SU-DHL-6 (cell line): ENCODE results near the gene PITPNM3.

Experiments used
- H2AFZ ChIP-seq: fragments of 200-600 bp; sonication (generic); 2 replicates; pipeline ENCODE4 v1.6.1; 2014; ENCODE audit warnings: low read depth, mild to moderate bottlenecking, moderate library complexity, mixed read lengths, antibody characterized with exemption, low read length; ENCODE audit not compliant: severe bottlenecking
- H3F3A ChIP-seq: fragments of 200-600 bp; shearing (Covaris generic); 2 replicates; pipeline ENCODE4 v1.6.0; 2016; ENCODE audit warnings: antibody characterized with exemption, mild to moderate bottlenecking; ENCODE audit not compliant: insufficient read depth
- H3K27ac ChIP-seq: fragments of 200-600 bp; sonication (generic); 2 replicates; pipeline ENCODE4 v1.5.1; 2016; ENCODE audit warnings: low read depth, mild to moderate bottlenecking, low read length, moderate library complexity, mixed read lengths
- H3K27me3 ChIP-seq: fragments of 200-600 bp; sonication (generic), shearing (Covaris generic); 2 replicates; pipeline ENCODE4 v1.6.0; 2014; ENCODE audit warnings: mild to moderate bottlenecking, low read length
- H3K36me3 ChIP-seq: fragments of 200-600 bp; sonication (generic); 2 replicates; pipeline ENCODE4 v1.6.1; 2014; ENCODE audit warnings: mild to moderate bottlenecking, low read length, mixed read lengths
- H3K4me2 ChIP-seq: fragments of 300-600, 200-600 bp; shearing (Covaris generic), sonication (generic); 2 replicates; pipeline ENCODE4 v1.6.0; 2014; ENCODE audit warnings: low read length, low read depth, mild to moderate bottlenecking; ENCODE audit not compliant: poor library complexity, severe bottlenecking
- H3K4me3 ChIP-seq: fragments of 200-600 bp; sonication (generic); 2 replicates; pipeline ENCODE4 v1.5.1; 2014; ENCODE audit warnings: antibody characterized with exemption, low read length, mild to moderate bottlenecking, mixed read lengths; ENCODE audit not compliant: insufficient read depth, poor library complexity, severe bottlenecking
- H3K79me2 ChIP-seq: fragments of 200-600 bp; sonication (generic); 2 replicates; pipeline ENCODE4 v1.6.1; 2014; ENCODE audit warnings: mild to moderate bottlenecking, low read length, moderate library complexity; ENCODE audit not compliant: insufficient read depth
- H3K9ac ChIP-seq: fragments of 200-600 bp; sonication (generic); 2 replicates; pipeline ENCODE4 v1.7.0; 2014; ENCODE audit warnings: mild to moderate bottlenecking, low read length
- H3K9me2 ChIP-seq: fragments of 200-600 bp; sonication (generic); replicated peaks from 2 replicates; pipeline ENCODE4 v1.6.1; 2014; ENCODE audit warnings: low read length; ENCODE audit not compliant: insufficient read depth
- H3K9me3 ChIP-seq: fragments of 200-600 bp; sonication (generic); 2 replicates; pipeline ENCODE4 v1.6.1; 2014; ENCODE audit warnings: low read length, mixed read lengths; ENCODE audit not compliant: insufficient read depth
- H4K20me1 ChIP-seq: fragments of 200-600 bp; sonication (generic); 2 replicates; pipeline ENCODE4 v1.6.1; 2014; ENCODE audit warnings: low read depth, mild to moderate bottlenecking, antibody characterized with exemption, low read length, moderate library complexity, mixed read lengths
- EZH2phosphoT487 ChIP-seq: fragments of 200-600 bp; sonication (generic), shearing (Covaris generic); conservative IDR thresholded peaks from 2 replicates; pipeline ENCODE4 v1.6.1; 2018; ENCODE audit warnings: mild to moderate bottlenecking, antibody characterized with exemption, low read length, moderate library complexity, mixed read lengths
- TF ChIP-seq, protein P1 (sequence below): fragments of 200-600 bp; sonication (generic); IDR thresholded peaks from one replicate; pipeline ENCODE4 v1.5.1; 2017; ENCODE audit warnings: antibody characterized with exemption, mild to moderate bottlenecking, low read length, moderate library complexity; ENCODE audit not compliant: insufficient read depth, poor library complexity, severe bottlenecking

Gene PITPNM3

GRCh38 chr17:6549384-6550036 lies 6.8 kb downstream of the PITPNM3 start:
- TF ChIP-seq EZH2phosphoT487, result no peak
- TF ChIP-seq, protein P1, sequence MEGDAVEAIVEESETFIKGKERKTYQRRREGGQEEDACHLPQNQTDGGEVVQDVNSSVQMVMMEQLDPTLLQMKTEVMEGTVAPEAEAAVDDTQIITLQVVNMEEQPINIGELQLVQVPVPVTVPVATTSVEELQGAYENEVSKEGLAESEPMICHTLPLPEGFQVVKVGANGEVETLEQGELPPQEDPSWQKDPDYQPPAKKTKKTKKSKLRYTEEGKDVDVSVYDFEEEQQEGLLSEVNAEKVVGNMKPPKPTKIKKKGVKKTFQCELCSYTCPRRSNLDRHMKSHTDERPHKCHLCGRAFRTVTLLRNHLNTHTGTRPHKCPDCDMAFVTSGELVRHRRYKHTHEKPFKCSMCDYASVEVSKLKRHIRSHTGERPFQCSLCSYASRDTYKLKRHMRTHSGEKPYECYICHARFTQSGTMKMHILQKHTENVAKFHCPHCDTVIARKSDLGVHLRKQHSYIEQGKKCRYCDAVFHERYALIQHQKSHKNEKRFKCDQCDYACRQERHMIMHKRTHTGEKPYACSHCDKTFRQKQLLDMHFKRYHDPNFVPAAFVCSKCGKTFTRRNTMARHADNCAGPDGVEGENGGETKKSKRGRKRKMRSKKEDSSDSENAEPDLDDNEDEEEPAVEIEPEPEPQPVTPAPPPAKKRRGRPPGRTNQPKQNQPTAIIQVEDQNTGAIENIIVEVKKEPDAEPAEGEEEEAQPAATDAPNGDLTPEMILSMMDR, result no peak
- H3K4me3 ChIP-seq, result no peak overlapping the region
- no peak overlapping the region for H2AFZ ChIP-seq
- no peak overlapping the region for H3K4me2 ChIP-seq
- no peaks in the 10 kb centered on the region for H4K20me1 ChIP-seq
- no peaks in the 10 kb centered on the region for H3K9me2 ChIP-seq
- no peak overlapping the region for H3K9ac ChIP-seq
- no peaks in the 10 kb centered on the region for H3K79me2 ChIP-seq
- H3K9me3 ChIP-seq, result no peaks in the 10 kb centered on the region
- H3K27me3 ChIP-seq, result no peaks in the 10 kb centered on the region
- no peak overlapping the region for H3K27ac ChIP-seq
- no peaks in the 10 kb centered on the region for H3F3A ChIP-seq
- H3K36me3 ChIP-seq, result no peaks in the 10 kb centered on the region

GRCh38 chr17:6548578-6549330 lies 7.6 kb downstream of the PITPNM3 start:
- H3K9me2 ChIP-seq, result no peaks in the 10 kb centered on the region
- H3K36me3 ChIP-seq, result no peaks in the 10 kb centered on the region
- H3K9ac ChIP-seq, result no peak overlapping the region
- no peak overlapping the region for H3K4me2 ChIP-seq
- no peaks in the 10 kb centered on the region for H3K9me3 ChIP-seq
- no peaks in the 10 kb centered on the region for H3F3A ChIP-seq
- no peak overlapping the region for H2AFZ ChIP-seq
- TF ChIP-seq EZH2phosphoT487, result no peak
- TF ChIP-seq, protein P1, result no peak
- H3K27ac ChIP-seq, result no peak overlapping the region
- H3K27me3 ChIP-seq, result no peaks in the 10 kb centered on the region
- H4K20me1 ChIP-seq, result no peaks in the 10 kb centered on the region
- no peak overlapping the region for H3K4me3 ChIP-seq
- no peaks in the 10 kb centered on the region for H3K79me2 ChIP-seq

- Histone ChIP-seq H3K4me3 (no peak overlapping the region), H3K27ac (no peak overlapping the region), H3K36me3 (no peaks in the 10 kb centered on the region), H3K27me3 (no peaks in the 10 kb centered on the region), H4K20me1 (no peaks in the 10 kb centered on the region), H3K9ac (no peak overlapping the region), H2AFZ (no peak overlapping the region), H3F3A (no peaks in the 10 kb centered on the region), H3K9me3 (no peaks in the 10 kb centered on the region), H3K4me2 (no peak overlapping the region), H3K79me2 (no peaks in the 10 kb centered on the region), H3K9me2 (no peaks in the 10 kb centered on the region)
- TF ChIP-seq EZH2phosphoT487, result no peak
- TF ChIP-seq, protein P1, result no peak
These were observed 8.3 kb downstream of the PITPNM3 start for GRCh38 chr17:6548034-6548433.
